Activated CD8-positive, alpha-beta memory T cell treated with anti-CD3 and anti-CD28 coated beads for 36 hours (primary cell): ENCODE results near the gene TYW1. TPM values are rescaled to one million over a fixed set of nuclear protein-coding genes. Genes with fewer than 3 reads are reported as not detected.
"Not testable (repeated sequence)": the region's sequence is repeated elsewhere in the genome, so short reads cannot be mapped to it uniquely, and the experiment has no call there.

ENCODE experiments used
- CTCF ChIA-PET: fragments of 350-600 bp; sonication (Branson Sonifier 250); formaldehyde crosslinking; loops from one replicate; lab custom pipeline; 2021; ENCODE audit warnings: antibody characterized with exemption; lab: Charles Lee
- POLR2A ChIA-PET: fragments of 350-600 bp; sonication (Branson Sonifier 250); formaldehyde crosslinking; loops from one replicate; lab custom pipeline; 2021; ENCODE audit warnings: antibody characterized with exemption; lab: Charles Lee
- total RNA-seq, 2 experiments: library from RNA; stranded (reverse); gene quantifications; one replicate each; pipeline ENCODE4 v1.2.3, GENCODE V29; 2021

TYW1 gene
- total RNA-seq, 2 experiments from 2014 or later = 20.7 to 21.0 TPM

DNA sequence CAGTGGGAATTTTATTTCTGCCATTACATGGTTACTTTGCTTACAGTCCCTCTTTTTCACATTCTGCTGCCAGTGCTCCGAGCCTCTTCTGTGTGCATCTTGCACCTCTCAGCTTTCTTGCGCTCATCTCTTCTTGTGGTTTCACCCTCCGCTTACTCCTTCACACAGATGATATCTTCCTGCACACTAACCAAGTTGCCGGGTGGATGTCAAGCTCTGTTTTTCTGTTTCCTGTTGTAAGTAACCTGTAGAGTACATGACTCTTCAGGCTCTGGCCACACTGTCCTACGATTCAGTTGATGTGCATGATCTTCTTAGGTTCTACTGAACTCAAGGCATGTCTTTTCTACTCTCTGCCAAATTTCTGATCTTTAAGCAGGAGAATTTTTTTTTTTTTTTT is 166.7 kb downstream of the TYW1 start:
- POLR2A ChIA-PET, CTCF ChIA-PET: not testable (repeated sequence)

DNA sequence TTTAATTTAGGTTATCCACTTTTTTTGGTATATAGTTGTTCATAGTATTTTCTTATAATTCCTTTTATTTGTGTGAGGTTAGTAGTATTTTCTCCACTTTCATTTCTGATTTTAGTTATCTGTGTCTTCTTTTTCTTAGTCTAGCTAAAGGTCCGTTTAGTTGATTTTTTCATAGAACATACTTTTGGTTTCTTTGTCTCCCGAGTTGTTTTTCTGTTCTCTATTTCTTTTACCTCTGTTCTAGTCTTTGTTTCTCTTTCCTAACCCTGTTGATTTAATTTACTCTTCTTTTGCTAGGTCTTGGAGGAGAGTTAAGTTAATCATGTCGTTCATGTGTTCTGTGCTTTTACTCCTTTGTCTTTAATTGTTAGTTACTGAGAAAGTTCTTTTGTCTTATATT is 174.5 kb downstream of the TYW1 start:
- POLR2A ChIA-PET, CTCF ChIA-PET: not testable (repeated sequence)

DNA sequence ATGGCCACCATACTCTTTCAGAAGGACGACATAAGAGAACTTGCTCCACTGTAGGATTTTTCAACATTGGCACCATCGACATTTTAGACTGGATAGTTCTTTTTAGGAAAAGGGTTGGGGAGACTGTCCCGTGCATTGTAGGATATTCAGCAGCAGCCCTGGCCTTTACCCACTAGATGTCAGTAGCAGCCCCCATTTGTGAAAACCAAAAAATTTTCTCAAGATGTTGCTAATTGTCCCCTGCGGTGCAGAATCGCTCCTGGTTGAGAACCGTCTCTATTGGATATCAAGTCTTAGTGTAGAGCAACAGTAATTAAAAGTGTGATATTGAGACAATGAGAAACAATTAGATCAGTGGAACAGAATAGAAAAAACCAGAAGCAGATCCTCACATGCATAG is 180.1 kb downstream of the TYW1 start:
- CTCF ChIA-PET, POLR2A ChIA-PET: not testable (repeated sequence)

DNA sequence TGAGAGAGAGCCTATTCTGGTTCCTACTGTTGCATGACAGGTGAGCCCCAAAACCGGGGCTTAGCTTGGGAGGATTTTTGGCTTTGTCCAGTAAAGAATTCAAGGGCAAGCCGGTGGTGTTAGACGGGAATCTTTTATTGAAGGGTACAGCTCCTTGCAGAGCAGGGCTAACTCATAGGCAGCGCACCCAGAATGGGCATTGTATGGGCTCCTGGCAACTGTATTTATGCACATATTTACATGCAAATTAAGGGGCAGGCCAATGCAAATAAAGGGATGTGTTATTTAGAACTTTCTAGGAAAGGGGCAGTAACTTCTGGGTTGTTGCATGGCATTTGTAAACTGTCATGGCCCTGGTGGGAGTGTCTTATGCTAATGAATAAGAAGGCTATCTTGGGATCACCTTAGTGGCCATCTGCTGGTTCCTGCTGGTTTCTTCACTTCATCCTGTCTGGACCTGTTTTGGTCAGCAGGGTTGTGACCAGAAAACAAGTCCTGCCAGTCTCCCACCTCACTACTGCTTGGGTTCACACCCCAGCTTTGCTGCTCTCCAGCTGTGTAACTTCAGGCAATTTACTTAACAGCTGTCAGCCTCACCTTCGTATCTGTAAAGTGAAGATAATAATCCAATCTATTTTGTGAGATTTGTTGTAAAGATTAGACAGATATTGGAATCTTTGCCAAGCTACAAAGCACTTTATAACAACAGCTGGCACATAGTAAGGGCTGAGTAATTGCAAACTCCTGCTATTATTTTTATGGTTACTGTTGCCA is 182.5 kb downstream of the TYW1 start:
- POLR2A ChIA-PET, CTCF ChIA-PET: not testable (repeated sequence)

DNA sequence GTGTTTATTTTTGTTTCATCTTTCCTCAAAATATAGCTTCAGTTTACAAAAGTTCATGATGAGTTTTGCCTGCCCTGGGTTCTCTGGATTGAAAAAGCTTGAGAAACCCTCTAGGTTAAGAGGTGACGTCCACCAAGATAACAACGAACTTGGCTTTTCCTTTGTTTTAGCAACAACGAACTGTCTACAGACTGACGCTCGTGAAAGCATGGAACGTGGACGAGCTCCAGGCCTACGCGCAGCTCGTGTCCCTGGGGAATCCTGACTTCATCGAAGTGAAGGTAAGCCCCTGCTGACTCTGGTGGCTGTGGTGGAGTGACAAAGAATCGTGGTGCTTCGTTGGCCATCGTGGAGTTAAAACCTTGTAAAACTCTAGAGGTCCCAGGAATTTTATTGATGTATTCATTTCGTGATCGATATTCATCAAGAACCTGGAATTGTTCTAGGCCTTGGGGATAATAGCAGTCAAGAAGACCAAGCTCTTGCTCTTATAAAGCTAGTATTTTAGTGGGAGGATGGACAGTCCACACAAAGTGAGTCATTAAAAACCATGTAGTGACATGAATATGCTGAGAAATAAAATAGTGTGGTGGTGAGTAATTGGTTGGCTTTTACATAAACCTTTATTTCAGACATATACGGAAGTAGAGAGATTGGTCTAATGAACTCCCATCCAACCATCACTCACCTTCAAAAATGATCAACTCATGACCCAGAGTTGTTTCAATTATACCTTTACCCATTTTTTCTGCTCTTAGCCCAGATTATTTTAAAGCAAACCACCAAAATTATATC is 186.5 kb downstream of the TYW1 start:
- CTCF ChIA-PET, POLR2A ChIA-PET: not testable (repeated sequence)

DNA sequence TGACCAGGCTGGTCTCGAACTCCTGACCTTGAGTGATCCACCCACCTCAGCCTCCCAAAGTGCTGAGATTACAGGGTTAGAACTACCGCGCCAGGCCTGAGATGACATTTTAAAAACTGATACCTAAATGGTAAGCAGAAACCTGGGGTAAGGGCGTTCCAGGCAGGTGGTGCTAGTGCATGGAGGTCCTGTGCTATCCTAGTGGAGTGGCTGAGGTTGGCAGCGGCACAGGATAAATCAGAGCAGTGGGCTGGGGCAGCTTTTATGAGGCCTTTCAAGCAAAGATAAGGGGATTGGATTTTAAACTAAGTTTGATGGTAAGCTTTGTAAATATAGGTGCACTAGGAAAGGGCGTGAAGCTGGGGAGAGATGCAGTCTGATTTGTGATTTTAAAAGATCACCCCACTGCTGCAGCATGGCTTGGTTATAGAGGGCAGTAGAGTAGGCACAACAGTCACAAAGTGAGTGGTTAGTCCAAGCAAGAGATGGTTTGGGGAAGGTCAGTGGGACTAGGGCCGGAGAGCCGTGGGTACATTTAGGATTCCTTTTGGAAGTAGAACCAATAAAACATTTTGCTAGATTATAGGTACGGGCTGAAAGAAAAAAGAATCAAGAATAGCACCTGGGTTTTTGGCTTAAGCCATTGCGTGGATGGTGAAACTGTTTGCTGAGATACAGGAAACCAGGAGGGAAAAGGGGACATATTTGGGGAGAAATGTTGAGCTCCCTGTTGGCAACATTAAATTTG is 188.5 kb downstream of the TYW1 start:
- POLR2A ChIA-PET, CTCF ChIA-PET: not testable (repeated sequence)

DNA sequence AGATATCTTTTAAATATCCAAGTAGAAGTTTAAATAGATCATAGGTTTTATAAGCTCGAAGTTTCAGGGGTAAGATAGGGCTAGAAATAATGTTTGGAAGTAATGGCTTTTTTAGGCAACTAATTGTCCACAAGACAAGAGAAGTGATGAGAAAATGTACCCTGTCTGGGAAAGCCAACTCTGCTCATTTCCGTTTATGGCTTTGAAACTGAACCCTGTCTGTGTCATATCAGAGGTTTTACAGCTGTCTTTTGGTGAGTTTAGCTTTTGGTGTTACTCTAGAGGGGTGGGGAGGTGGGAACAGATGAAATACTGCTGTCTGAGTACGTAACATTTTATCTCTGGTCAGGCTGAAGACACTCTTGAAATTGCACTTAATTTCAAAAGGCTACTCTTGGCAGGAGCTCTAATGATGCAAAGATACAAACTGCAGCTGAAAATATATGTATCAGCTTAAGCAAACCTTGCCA is 189.1 kb downstream of the TYW1 start:
- CTCF ChIA-PET, POLR2A ChIA-PET: not testable (repeated sequence)

DNA sequence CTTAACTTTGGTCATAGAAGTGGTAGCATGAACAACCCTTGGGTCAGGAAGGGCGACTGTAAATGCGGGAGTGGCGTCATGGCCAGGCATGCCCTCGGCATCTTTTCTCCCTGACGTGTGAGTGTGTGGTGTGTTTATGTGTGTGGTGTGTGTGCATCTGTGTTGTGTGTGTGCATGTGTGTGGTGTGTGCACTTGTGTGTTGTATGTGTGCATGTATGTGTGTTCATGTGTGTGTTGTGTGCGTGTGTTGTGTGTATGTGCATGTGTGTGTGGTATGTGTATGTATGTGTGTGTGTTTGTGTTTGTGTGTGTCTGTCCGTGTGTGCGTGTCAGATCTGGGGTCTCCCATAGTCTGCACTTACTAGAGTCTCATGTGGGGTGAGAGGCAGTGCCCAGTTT is 192.5 kb downstream of the TYW1 start:
- CTCF ChIA-PET, POLR2A ChIA-PET: not testable (repeated sequence)

DNA sequence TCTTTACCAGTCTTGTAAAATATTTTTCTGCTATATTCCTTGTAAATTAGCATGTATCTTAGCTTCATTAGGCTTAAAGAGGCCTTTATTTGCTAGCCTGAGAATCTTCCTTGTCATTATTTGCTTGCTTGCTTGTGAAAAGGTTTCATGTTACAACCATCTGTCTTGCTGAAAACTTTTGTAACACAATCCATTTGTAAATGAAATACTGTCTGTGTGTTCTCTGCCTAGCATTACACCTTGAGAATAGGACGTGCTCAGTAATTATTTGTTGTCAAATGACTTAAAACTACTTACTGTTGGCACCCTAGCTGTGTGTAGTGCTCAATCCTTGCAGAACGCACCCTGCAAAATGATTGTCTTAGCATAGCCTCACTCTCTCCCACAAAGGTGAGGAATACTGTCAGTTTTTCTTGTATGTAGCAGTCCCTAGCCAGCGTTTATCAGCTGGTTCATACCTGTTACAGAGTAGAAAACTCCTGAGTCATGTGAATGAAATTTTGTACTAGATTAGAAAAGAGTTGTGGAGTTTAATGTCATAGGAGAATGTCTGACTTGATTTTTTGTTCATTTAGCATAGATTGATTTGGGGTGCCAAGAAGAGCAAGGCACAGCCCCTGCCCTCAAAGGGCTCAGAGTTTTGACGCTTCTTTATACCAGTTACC is 193.3 kb downstream of the TYW1 start:
- POLR2A ChIA-PET, CTCF ChIA-PET: not testable (repeated sequence)

DNA sequence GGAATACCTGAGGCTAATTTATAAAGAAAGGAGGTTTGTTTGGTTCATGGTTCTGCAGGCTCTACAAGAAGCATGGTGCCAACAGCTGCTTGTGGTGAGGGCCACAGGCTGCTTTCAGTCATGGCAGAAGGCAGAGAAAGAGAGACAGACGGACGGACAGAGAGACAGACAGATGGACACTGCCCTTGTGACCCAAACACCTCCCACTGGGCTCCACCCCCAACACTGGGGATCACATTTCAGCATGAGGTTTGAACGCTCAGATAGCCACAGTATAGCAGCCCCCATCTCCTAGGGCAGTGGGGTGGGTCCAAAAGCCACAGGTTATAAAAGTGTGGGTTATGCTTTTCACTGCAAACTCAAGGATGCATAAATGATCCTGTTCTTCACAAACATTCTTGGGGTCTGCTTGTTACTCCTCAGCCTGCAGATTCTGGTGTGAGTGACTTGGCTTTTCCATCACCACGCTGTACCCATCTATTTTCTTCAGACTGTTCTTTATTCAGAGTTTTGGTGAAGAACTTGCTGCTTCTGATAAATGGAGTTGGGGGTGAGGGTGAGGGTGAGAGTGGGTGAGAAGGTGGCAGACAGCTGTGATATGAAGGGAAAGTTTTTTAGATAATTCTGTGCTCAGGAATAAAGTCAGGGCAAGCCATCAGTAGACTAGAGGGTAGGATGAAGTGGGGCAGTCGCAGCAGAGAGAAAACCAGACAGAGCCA is 194.5 kb downstream of the TYW1 start:
- CTCF ChIA-PET = not testable (repeated sequence)

DNA sequence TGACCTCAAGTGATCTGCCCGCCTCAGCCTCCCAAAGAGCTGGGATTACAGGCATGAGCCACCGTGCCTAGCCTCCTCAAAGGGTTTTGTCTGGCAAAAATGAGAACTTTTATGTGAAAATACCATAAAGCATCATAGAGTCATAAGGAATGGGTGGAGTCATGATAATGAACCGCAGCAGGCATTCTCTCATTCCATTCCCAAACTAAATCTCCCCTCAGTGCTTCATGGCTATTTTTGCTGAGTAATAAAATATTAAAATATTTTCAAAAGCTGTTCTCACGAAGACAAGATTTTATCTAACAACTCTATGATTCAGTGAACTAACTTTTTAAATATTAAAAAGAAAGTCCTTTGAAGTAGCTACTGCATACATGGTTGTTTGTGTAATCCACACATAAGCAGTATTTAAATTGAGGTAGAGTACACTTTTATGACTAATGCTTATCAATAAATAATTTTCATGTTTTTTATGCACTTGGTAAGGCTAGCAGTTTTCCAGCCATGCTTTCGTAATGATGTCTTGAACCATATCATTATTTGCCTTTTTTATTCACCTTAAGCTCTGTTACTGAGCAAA is 195.6 kb downstream of the TYW1 start:
- CTCF ChIA-PET, POLR2A ChIA-PET: not testable (repeated sequence)

More for the DNA sequence above, 194.5 kb downstream of the TYW1 start:
- POLR2A ChIA-PET = not testable (repeated sequence)

DNA sequence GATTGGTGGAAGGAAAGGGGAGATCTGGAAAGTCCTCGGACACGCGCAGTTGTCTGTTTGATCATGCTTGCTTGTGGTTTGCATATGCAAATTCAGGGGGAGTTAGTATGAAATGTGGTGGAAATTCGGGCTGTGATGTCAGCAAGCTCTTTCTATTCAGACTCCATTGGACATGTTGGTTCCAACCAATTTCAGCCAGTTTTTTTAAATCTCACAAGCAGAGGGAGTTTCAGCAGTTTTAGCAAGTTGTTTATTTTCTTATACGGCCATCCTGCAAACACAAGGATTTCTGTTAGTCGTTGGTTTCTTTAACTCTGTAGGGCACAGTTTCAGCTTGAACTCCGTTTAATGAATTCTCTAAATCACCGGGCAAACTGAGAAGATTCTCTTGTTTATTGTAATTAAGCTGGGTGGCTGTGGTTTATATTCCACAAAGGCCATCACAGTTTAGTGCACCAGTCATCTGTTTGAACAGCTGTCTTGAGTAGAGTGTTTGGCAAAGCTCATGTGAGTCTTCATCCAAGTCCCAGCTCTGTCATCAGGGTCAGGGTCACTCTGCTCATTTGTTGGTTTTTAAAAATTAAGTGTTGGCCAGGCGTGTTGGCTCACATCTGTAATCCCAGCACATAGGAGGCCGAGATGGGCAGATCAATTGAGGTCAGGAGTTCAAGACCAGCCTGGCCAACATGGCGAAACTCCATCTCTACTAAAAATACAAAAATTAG is 196.4 kb downstream of the TYW1 start:
- CTCF ChIA-PET, POLR2A ChIA-PET: not testable (repeated sequence)

DNA sequence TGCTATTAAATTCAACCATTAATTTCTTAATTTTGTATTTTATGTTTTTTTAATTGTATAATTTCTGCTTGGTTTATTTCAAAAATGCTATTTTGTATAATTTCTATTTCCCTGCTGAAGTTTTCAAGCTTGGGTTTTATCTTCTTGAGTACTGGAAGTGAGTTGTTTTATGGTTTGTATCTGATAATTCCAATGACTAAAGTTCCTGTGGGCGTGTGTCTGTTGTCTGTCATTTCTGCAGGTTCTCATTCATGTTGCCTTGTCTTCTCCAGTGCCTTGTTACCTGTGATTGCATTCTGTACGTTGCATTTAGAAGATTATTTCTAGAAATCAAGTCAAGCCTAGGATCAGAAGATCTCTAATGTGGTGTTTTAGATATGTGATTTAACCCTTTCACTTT is 199.5 kb downstream of the TYW1 start:
- POLR2A ChIA-PET, CTCF ChIA-PET: not testable (repeated sequence)

DNA sequence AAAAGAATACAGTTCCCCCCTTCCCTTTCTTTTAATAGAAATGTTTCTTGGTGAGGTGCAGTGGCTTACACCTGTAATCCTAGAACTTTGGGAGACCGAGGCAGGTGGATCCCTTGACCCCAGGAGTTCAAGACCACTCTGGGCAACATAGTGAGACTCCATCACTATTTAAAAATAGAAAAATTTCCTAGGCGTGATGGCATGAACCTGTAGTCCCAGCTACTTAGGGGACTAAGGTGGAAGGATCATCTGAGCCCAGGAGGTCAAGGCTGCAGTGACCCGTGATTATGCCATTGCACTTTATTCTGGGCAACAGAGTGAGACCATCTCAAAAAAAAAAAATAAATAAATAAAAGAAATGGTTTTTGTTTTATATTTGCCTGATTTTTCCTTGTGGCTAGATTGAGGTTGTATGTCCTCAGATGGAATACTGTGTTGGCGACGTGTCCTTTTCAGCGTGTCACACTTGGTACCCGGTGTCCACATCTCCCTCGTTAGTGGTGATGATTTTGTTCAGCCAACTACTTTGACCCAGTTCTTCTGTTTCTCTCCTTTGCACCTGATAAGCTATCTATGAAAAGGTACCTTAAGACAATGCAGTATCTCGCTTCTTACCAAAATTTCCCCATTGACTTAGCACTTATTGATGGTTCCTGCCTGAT is 202.4 kb downstream of the TYW1 start:
- POLR2A ChIA-PET, CTCF ChIA-PET: not testable (repeated sequence)

DNA sequence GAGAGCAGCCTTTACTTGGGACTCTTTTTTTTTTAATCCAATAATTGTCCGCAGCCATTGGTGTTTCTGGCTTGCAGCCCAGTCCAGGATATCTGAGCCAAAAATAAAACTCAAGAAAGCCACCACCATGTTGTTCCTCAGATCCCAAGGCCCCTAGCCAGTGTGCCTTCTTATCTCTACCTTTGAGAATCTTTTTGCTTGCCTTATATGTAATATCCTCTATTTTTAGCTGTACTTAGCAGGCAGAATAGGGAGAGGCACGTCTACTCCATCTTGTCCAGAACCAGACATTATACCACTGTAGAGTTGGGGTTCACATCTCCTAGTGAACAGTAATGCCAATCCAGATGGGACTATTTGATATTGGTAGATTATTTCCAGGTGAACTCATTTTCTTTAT is 209.1 kb downstream of the TYW1 start:
- POLR2A ChIA-PET, CTCF ChIA-PET: not testable (repeated sequence)

DNA sequence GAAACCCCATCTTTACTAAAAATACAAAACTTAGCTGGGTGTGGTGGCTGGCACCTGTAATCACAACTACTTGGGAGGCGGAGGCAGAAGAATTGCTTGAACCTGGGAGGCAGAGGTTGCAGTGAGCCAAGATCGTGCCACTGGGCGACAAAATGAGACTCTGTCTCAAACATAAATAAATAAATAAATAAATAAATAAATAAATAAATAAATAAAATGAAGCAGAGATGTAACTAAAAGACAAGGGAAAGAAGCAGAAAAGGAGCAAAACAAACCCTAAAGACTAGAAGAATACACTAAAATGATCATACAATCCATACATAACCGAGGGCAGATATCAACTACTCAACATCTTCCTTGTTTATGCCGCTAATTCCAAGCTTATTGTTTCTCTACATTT is 209.8 kb downstream of the TYW1 start:
- CTCF ChIA-PET = no interaction called here

DNA sequence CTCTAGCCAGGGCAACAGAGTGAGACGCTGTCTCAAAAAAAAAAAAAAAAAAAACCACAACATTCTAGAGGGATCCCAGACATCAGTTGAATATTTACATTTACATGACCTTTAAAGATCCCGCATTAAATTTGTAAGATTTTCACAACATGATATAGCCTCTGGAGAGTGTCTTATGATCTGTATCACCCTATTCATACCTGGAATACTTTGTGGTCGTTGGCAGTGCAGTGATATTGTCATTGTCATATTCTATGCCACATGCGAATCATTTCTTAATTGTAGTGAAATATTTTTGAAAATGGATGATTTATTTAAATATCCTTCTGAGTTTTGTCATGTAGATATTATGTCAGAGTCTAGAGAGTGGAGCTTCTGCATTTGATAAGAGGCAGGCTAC is 212.0 kb downstream of the TYW1 start:
- CTCF ChIA-PET, POLR2A ChIA-PET: not testable (repeated sequence)

More for the DNA sequence above, 209.8 kb downstream of the TYW1 start:
- POLR2A ChIA-PET = no interaction called here

DNA sequence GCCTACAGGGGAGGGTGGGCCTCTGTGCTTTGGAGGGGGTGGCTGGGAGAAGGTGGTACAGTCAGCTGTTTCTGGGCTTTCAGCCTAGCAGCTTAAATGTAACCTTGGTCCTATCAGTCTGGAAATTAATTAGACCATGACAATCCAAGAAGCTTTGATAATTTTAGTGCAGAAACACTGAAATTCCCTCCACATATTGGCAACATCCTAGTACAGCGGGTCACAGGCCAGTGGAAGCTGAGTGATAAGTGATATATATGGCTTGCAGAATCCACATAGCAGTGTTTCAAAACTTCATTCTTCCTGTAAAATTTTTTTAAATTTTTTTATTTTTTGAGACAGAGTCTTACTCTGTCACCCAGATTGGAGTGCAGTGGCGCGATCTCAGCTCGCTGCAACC is 212.6 kb downstream of the TYW1 start:
- CTCF ChIA-PET = no interaction called here

More for the DNA sequence above, 212.6 kb downstream of the TYW1 start:
- POLR2A ChIA-PET = no interaction called here
